Stimulated activated CD4-positive, alpha-beta T cell treated with anti-CD3 and anti-CD28 coated beads, Interleukin-2, amount 100 ng/mL, for 24 hours (primary cell): ENCODE results near the gene ZNF546.
A peak's percentile ranks its signal among the peaks of the same experiment; 100 is the strongest.
"Not testable (repeated sequence)": the region's sequence is repeated elsewhere in the genome, so short reads cannot be mapped to it uniquely, and the experiment has no call there.

ENCODE experiments used
- DNase-seq, 2 donors: peaks; one replicate each; pipeline ENCODE4 v3.0.0-alpha.2; 2020

ZNF546 gene

DNA sequence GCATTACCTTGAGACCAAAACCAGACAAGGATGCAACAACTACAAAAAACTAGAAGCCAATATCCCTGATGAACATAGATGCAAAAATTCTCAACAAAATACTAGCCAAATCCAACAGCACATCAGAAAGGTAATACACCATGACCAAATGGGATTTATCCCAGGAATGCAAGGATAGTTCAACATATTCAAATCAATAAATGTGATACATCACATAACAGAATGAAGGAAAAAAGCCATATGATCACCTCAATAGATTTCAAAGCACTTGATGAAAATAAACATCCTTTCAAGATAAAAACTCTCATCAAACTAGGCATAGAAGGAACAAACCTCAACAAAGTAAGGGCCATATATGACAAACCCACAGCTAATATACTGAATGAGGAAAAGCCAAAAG is 10.2 kb upstream of the ZNF546 start:
- no peak for DNase-seq

DNA sequence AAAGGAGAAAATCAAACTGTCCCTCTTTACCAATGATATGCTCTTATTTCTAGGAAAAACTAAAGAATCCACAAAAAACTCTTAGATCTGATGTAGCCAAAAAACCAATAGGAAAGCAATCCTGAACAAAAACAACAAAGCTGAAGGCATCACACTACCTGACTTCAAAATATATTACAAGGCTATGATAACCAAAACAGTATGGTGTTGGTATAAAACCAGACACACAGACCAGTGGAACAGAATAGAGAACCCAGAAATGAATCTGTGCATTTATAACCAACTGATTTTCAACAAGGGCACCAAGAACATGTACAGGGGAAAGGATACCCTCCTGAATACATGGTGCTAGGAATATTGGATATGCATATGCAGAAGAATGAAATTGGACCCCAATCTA is 9.7 kb upstream of the ZNF546 start:
- no peak for DNase-seq

- DNase-seq, result no peak
Measured at GRCh38 chr19:39987596-39987995, 9.3 kb upstream of the ZNF546 start.

DNA sequence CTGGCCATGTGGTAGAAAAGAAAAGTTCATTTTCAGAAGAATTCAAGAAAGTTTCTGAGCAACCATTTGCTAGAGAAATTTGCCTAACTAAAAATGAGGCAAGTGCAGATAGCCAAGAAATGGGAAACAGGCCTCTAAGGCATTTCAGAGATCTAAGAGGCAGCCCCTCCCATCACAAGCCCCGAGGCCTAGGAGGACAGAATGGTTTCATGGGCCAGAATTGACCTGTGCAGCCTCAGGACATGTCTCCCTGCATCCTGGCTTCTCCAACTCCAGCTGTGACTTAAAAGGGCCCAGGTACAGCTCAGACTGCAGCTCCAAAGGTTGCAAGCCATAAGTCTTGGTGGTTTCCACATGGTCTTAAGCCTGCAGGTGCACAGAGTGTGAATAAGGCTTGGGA is 3.3 kb upstream of the ZNF546 start:
- DNase-seq, result no peak

GRCh38 chr19:39994361-39994760 is 2.5 kb upstream of the ZNF546 start:
- DNase-seq, result no peak

DNA sequence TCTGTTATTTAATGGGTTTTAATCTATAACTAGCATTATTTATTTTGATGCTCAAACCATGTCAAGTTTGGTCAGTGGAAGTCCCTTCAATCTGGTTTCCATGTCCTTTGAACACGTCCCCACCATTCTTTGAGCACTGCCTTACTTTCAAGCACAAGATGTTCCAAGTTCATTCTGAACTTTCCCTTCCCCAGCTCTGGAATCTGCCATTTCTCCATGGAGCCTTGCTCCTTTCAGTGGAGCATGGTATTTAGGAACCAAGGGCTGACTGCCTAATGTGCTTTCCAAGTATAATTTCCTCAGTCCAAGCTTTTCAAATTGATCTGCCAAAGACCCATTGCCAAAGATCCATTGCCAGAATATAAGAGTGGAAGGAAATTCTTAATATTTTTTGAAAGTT is 1.1 kb upstream of the ZNF546 start:
- no peak for DNase-seq

DNA sequence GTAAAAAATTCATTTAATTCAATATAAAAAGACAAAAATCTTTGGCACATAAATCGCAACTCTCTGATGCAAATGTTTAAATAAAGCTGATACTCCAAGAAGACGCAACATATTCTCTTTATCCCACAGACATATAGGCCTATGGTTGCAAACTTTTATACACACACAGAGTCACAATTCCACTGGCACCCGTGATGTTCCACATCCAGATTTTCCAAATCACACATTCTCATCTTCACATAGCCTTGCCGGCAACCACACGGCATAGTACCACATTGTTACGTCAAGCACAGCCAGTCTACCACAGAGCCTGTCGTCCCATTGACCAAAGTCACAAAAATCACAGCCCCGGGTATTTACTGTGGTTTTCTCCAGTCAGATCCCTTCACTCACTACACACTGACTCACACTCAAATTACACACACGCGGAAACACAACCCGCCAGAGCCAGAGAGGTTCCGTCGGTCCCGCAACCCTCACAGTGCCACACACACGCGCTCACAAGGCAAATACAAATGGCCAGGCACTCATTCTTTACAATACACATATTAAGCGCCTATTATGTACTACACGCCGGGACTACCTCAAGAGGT is 546 bp upstream of the ZNF546 start:
- DNase-seq, result no peak

- DNase-seq, result peak in 1 of 2 donors; percentile 42
Measured at GRCh38 chr19:39997638-39998216, 867 bp downstream of the ZNF546 start.

GRCh38 chr19:39998501-39998900 is 1.6 kb downstream of the ZNF546 start:
- DNase-seq, result no peak

GRCh38 chr19:40005691-40006272 is 8.9 kb downstream of the ZNF546 start:
- DNase-seq, result no peak

- DNase-seq, result no peak
Measured at GRCh38 chr19:40006273-40006691, 9.4 kb downstream of the ZNF546 start.

GRCh38 chr19:40009674-40010073 is 12.8 kb downstream of the ZNF546 start:
- no peak for DNase-seq

DNA sequence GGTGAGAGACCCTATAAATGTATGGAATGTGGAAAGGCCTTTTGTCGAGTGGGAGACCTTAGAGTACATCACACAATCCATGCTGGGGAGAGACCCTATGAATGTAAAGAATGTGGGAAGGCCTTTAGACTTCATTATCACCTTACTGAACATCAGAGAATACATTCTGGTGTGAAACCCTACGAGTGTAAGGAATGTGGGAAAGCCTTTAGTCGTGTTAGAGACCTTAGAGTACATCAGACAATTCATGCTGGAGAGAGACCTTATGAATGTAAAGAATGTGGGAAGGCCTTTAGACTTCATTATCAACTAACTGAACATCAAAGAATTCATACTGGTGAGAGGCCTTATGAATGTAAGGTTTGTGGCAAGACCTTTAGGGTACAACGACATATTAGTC is 17.1 kb downstream of the ZNF546 start:
- DNase-seq, result no peak

DNA sequence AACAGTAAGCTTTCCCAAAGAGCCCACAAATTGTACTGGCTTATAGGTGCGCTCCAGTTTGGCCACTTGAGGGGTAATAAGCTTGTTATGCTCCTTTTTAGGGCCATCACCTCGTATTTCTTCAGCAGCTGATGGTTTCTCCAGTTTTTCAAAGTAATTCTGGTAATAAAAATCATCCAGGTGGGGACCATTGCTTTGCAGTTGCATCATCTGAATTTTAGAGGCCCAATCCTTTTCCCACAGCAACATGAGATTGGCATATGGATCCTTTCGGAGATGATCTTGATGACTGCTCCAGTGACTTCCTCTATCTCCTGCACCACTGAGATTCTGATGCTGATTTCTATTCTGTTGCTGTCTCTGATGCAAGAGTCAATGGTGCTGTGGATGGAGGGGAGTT is 27.1 kb downstream of the ZNF546 start:
- no peak for DNase-seq

DNA sequence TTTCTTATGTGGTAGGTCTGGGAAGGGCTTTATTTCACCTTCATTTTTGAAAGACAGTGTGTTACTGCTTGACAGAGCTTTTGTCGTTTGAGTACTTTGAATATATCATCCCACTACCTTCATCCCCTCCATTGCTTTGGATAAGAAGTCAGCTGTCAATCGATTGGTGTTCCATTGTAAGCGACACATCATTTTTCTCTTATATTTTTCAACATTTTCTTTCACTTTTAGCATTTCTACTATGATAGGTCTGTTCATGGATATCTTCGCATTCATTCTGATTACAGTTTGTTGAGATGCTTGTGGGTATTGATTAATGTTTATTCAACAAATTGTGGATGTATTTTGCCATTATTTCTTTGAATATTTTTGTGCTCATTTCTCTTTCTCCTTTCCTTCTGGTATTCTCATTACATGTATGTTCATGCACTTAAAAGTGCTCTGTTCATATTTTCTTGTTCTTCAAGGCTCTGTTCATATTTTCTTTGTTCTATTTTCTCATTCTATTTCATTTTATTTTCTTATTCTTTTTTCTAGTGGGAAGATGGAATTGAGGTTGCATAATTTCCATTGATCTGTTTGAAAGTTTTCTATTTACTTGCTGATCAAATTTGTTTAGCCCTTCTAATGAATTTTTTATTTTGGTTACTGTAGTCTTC is 29.2 kb downstream of the ZNF546 start:
- no peak for DNase-seq

DNA sequence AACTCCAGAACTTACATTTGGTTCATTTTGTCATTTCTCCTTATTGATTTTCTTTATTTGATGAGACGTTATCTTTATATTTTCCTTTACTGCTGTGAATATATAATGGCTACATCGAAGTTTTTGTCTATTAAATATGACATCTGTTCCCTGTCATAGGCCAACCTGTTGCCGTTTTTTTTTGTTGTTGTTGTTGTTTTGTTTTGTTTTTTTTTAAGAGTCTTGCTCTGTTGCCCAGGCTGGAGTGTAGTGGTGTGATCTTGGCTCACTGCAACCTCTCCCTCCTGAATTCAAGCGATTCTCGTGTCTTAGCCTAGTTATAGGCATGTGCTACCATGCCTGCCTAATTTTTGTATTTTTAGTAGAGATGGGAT is 29.7 kb downstream of the ZNF546 start:
- DNase-seq, result no peak

- no peak for DNase-seq
Measured at GRCh38 chr19:40033989-40034560, 37.2 kb downstream of the ZNF546 start.

GRCh38 chr19:40035996-40036395 is 39.1 kb downstream of the ZNF546 start:
- DNase-seq, result no peak

- not testable (repeated sequence) for DNase-seq
Measured at GRCh38 chr19:40038047-40038446, 41.2 kb downstream of the ZNF546 start.

DNA sequence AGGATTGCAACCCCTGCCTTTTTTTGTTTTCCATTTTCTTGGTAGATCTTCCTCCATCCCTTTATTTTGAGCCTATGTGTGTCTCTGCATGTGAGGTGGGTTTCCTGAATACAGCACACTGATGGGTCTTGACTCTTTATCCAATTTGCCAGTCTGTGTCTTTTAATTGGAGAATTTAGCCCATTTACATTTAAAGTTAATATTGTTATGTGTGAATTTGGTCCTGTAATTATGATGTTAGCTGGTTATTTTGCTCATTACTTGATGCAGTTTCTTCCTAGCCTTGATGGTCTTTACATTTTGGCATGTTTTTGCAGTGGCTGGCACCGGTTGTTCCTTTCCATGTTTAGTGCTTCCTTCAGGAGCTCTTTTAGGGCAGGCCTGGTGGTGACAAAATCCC is 44.9 kb downstream of the ZNF546 start:
- DNase-seq, result not testable (repeated sequence)

DNA sequence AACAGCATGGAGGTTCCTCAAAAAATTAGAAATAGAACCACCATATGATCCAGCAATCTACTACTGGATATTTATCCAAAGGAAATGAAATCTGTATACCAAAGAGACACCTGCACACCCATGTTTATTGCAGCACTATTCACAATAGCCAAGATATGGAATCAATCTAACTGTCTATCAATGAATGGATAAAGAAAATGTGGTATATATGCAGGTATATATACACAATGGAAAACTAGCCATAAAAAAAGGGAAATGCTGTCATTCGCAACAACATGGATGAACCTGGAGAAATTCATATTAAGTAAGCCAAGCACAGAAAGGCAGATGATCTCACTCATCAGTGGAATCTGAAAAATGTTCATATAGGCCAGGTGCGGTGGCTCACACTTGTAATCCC is 56.6 kb downstream of the ZNF546 start:
- DNase-seq, result no peak

DNA sequence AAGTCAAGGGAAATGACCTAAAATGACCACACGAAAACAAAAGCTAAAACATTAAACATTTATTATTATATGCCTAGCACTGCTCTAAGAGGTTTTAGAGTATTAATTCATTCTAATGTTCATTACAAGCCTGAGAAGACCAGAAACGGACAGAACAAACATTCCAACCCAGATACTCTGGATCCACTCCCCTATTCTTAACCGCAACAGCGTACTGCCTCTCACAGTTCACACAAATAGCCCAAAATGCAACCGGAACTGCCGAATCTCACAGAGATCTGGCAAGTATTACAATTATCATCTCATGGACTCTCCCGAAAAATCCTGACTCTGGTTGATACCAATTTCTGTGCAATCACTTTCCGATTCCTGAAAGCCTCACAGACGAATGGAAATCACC is 57.8 kb downstream of the ZNF546 start:
- no peak for DNase-seq

DNA sequence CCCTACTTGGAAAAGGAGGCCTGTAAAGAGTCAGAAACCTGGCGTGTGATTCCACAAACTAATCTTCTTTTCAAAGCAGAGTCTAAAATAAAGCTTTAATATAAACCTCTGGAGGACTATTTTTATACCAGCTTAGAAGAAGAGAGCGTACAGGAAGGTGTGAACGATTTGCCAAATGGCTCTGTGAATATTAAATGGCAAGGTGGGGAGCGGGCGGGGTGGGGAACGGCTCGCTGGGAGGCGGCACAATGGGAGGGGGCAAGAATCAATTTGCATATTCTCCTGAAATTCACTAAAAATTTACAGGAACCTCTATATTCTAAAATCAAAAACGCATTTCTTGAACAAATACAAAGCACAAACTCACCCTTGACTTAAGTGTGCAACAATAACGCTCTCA is 58.2 kb downstream of the ZNF546 start:
- DNase-seq, result no peak
